OCI-LY3 (cell line): ENCODE data around the gene MUSK.
A peak's percentile ranks its signal among the peaks of the same experiment; 100 is the strongest.

Source experiments
- H2AFZ ChIP-seq: fragments of 200-600, 300-600 bp; shearing (Covaris generic); 2 replicates; pipeline ENCODE4 v1.6.0; 2014; ENCODE audit warnings: antibody characterized with exemption, low read depth, low read length
- H3K27ac ChIP-seq: fragments of 200-600, 300-600 bp; sonication (generic); 2 replicates; pipeline ENCODE4 v1.5.1; 2014; ENCODE audit warnings: mild to moderate bottlenecking, low read length, moderate library complexity, mixed read lengths
- H3K27me3 ChIP-seq: fragments of 200-600, 300-600 bp; sonication (generic); 2 replicates; pipeline ENCODE4 v1.6.1; 2014; ENCODE audit warnings: low read depth, low read length, mixed read lengths
- H3K36me3 ChIP-seq: fragments of 200-600, 300-600 bp; sonication (generic); replicated peaks from 2 replicates; pipeline ENCODE3; 2014; ENCODE audit warnings: low read depth, low read length, mixed read lengths
- H3K4me1 ChIP-seq: fragments of 300-600, 200-600 bp; sonication (generic); 2 replicates; pipeline ENCODE4 v1.6.1; 2014; ENCODE audit warnings: low read length, mixed read lengths
- H3K4me2 ChIP-seq: fragments of 200-600, 300-600 bp; sonication (generic); 2 replicates; pipeline ENCODE4 v1.6.1; 2014; ENCODE audit warnings: low read length, mixed read lengths
- H3K4me3 ChIP-seq: fragments of 300-600, 200-600 bp; sonication (generic); 2 replicates; pipeline ENCODE4 v1.5.1; 2014; ENCODE audit warnings: antibody characterized with exemption, mild to moderate bottlenecking, low read length, moderate library complexity
- H3K79me2 ChIP-seq: fragments of 300-600, 200-600 bp; shearing (Covaris generic); 2 replicates; pipeline ENCODE4 v1.6.1; 2014; ENCODE audit warnings: mild to moderate bottlenecking, low read length, mixed read lengths
- H3K9ac ChIP-seq: fragments of 300-600, 200-600 bp; shearing (Covaris generic); 2 replicates; pipeline ENCODE4 v1.6.0; 2014; ENCODE audit warnings: mild to moderate bottlenecking, low read length, moderate library complexity
- H3K9me3 ChIP-seq: fragments of 200-600, 300-600 bp; shearing (Covaris generic); 2 replicates; pipeline ENCODE4 v1.6.1; 2014; ENCODE audit warnings: low read length, mixed read lengths; ENCODE audit not compliant: insufficient read depth
- H4K20me1 ChIP-seq: fragments of 200-600, 300-600 bp; sonication (generic); 2 replicates; pipeline ENCODE4 v1.6.1; 2016; ENCODE audit warnings: low read length, mixed read lengths; ENCODE audit not compliant: insufficient read depth
- EZH2phosphoT487 ChIP-seq: fragments of 200-600 bp; shearing (Covaris generic); IDR thresholded peaks from 2 replicates; pipeline ENCODE4 v1.6.1; 2018; ENCODE audit warnings: antibody characterized with exemption, mixed run types, low read depth
- TF ChIP-seq, protein P1 (sequence below): fragments of 200-600, 300-600 bp; sonication (generic); IDR thresholded peaks from 2 replicates; pipeline ENCODE4 v1.5.1; 2014; ENCODE audit warnings: antibody characterized with exemption, low read length, low read depth

The MUSK gene

DNA sequence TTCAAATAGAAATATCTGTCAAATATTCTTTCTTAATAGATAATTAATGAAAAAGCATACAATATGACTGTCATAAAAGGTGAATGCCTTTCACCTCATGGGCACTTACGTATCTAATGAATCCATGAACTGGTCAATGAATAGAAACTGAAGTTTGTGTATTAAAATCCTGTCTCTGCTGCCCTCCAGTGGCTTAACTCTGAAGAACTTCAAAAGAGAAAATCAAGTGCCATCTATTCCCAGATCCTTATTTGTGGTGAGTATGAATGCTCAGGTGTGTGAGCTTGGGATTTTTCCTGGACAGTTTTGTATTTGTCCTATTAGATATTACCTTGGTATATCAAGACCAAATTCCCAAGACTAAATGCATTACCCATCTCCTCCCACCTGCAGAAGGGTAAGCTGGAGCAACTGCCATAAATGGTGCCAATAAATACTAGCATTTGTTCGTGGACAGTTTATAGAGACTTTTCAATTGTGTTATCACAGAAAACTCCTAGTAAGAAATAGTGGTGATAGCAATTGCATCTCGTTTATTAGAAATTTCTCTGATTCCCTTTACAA is 45.0 kb upstream of the MUSK start:
- no peaks in the 10 kb centered on the region for H3K79me2 ChIP-seq
- H3K4me1 ChIP-seq = peaks cover 37% of the 10 kb centered on the region
- no peak overlapping the region for H3K27ac ChIP-seq
- TF ChIP-seq, protein P1, sequence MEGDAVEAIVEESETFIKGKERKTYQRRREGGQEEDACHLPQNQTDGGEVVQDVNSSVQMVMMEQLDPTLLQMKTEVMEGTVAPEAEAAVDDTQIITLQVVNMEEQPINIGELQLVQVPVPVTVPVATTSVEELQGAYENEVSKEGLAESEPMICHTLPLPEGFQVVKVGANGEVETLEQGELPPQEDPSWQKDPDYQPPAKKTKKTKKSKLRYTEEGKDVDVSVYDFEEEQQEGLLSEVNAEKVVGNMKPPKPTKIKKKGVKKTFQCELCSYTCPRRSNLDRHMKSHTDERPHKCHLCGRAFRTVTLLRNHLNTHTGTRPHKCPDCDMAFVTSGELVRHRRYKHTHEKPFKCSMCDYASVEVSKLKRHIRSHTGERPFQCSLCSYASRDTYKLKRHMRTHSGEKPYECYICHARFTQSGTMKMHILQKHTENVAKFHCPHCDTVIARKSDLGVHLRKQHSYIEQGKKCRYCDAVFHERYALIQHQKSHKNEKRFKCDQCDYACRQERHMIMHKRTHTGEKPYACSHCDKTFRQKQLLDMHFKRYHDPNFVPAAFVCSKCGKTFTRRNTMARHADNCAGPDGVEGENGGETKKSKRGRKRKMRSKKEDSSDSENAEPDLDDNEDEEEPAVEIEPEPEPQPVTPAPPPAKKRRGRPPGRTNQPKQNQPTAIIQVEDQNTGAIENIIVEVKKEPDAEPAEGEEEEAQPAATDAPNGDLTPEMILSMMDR = peak; percentile 79
- TF ChIP-seq EZH2phosphoT487 = no peak
- H3K4me3 ChIP-seq = no peak overlapping the region
- H3K9me3 ChIP-seq = no peaks in the 10 kb centered on the region
- H3K9ac ChIP-seq = no peak overlapping the region
- no peak overlapping the region for H2AFZ ChIP-seq
- H3K4me2 ChIP-seq = peak overlapping the region; percentile 5
- H3K27me3 ChIP-seq = no peaks in the 10 kb centered on the region
- no peaks in the 10 kb centered on the region for H4K20me1 ChIP-seq
- H3K36me3 ChIP-seq = peaks cover 4% of the 10 kb centered on the region

DNA sequence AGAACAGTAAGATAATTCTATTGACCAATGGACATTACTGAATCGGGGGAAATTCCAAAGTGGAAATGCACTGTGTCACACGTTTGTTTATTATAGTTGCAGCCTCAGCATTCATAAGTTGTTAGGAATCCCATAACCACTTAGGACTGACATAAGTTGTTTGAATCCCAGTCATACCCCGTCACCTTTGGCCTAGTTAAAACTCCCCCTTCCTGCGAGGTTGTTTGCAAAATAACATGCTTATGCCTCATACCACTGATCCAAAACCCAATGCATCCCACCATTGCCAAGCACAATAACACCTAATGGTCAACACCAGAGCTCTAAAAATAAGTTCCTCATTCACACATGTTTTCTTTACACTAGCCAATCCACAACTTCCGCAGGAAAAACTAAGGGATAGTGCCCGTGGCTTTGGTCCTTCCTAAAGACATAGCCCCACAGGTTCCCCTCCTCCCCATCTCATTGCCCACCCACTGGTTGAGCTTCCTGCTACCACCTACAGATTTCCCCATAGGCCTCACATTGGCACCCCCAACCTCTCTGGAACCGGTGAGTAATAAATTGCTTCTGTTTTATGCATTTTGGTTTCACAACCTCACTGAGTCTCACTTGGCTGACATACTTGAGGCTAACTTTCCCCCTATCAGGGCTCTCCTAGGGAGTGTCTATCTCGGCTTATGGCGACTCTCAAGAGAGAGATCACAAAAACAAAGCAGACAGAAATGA is 42.3 kb upstream of the MUSK start:
- no peak for TF ChIP-seq EZH2phosphoT487
- TF ChIP-seq, protein P1 = no peak
- Histone ChIP-seq H3K79me2 (no peaks in the 10 kb centered on the region), H3K4me3 (peak overlapping the region; percentile 65), H3K36me3 (peaks cover 4% of the 10 kb centered on the region), H3K4me2 (peak overlapping the region; percentile 83), H3K9me3 (no peaks in the 10 kb centered on the region), H3K27ac (peak overlapping the region; percentile 75), H2AFZ (peak overlapping the region; percentile 96), H3K4me1 (peaks cover 37% of the 10 kb centered on the region), H3K9ac (peak overlapping the region; percentile 64), H3K27me3 (no peaks in the 10 kb centered on the region), H4K20me1 (no peaks in the 10 kb centered on the region)

DNA sequence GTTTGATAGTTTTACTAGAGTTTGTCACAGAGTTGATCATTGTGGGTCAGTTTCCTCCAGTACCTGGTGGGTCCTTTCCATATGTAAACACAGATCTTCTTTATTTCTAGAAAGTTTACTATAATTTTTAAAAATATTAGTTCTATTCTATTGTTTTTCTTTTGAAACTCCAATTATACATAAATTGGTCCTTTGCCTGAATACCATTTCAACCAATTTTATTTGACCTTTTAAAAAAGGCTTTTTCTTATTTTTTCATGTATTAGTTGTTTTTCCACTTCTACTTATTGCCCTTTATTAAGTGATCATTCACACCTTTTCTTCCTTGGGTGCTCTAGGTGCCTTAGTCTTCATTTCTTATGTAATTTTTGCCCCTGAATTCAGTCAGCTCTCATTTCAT is 33.0 kb upstream of the MUSK start:
- Histone ChIP-seq H3K27ac (no peak overlapping the region), H3K9me3 (peaks cover 10% of the 10 kb centered on the region; the same call in 1 of the 2 replicates), H3K36me3 (no peaks in the 10 kb centered on the region), H3K4me1 (no peaks in the 10 kb centered on the region), H3K27me3 (no peaks in the 10 kb centered on the region), H3K9ac (no peak overlapping the region), H2AFZ (no peak overlapping the region), H4K20me1 (no peaks in the 10 kb centered on the region), H3K79me2 (no peaks in the 10 kb centered on the region), H3K4me3 (no peak overlapping the region), H3K4me2 (no peak overlapping the region)
- TF ChIP-seq, protein P1 = no peak
- no peak for TF ChIP-seq EZH2phosphoT487

DNA sequence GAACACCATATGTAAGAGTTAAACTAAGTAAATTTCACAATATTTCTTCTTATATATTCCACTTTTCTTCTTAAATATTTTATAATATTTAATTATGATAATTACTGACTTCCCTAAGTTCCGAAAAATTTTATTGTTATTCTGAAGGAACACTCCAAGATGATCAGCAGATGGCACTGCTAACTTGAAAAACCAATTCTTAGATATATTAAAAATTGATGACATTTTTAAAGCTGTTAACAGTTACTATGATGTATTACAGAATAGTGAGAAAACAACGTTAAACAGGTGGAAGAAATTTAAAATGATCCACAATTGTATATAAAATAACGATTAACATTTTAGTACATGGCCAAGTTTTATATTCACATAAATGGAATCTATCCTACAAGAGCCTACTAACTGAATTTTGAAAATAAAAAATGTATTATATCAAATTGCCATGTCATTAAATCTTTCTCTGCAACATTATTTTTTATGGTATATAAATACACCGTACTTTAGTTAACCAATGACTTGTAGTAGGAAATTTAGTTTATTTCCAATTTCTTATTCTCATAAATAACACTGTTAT is 30.1 kb upstream of the MUSK start:
- H3K27ac ChIP-seq = no peak overlapping the region

More for the DNA sequence above, 30.1 kb upstream of the MUSK start:
- H3K79me2 ChIP-seq = no peaks in the 10 kb centered on the region
- H4K20me1 ChIP-seq = no peaks in the 10 kb centered on the region
- H3K4me1 ChIP-seq = no peaks in the 10 kb centered on the region
- H3K9me3 ChIP-seq = peaks cover 10% of the 10 kb centered on the region; the same call in 1 of the 2 replicates
- no peak for TF ChIP-seq EZH2phosphoT487
- TF ChIP-seq, protein P1 = peak; percentile 48
- H3K9ac ChIP-seq = no peak overlapping the region
- no peak overlapping the region for H3K4me2 ChIP-seq
- no peaks in the 10 kb centered on the region for H3K36me3 ChIP-seq
- no peaks in the 10 kb centered on the region for H3K27me3 ChIP-seq
- H3K4me3 ChIP-seq = no peak overlapping the region
- no peak overlapping the region for H2AFZ ChIP-seq
